ENCODE measurements around the gene TAB2.
A peak's percentile ranks its signal among the peaks of the same experiment; 100 is the strongest.

TAB2 gene

GRCh38 chr6:149397384-149397783, 79.9 kb downstream of the TAB2 start:
- H3K4me3 ChIP-seq (ENCODE audit: low read length), result no peak overlapping the region
- TF ChIP-seq CTCF (IDR thresholded peaks at IDR 0.05; ENCODE audit: insufficient read depth, low read depth, low read length, missing control alignments), result no peak
- no peak for DNase-seq (ENCODE audit: low read depth)

- no peak within 1 kb of the TSS for H3K4me3 ChIP-seq (ENCODE audit: low read length)
- no peak for DNase-seq (ENCODE audit: low read depth)
- TF ChIP-seq CTCF (IDR thresholded peaks at IDR 0.05; ENCODE audit: insufficient read depth, low read depth, low read length, missing control alignments), result no peak
These were observed 82.5 kb downstream of the TAB2 start, which contains the start of gene SUMO4 for GRCh38 chr6:149400050-149400449. SUMO4 (plus strand) TSS chr6:149400262; CDS start chr6:149400392, 130 bp downstream.

GRCh38 chr6:149403534-149403933, 86.0 kb downstream of the TAB2 start:
- peak; percentile 88 for DNase-seq (ENCODE audit: low read depth)
- no peak for TF ChIP-seq CTCF (IDR thresholded peaks at IDR 0.05; ENCODE audit: insufficient read depth, low read depth, low read length, missing control alignments)
- no peak overlapping the region for H3K4me3 ChIP-seq (ENCODE audit: low read length)

- DNase-seq (ENCODE audit: low read depth), result peak; percentile 52
- TF ChIP-seq CTCF (IDR thresholded peaks at IDR 0.05; ENCODE audit: insufficient read depth, low read depth, low read length, missing control alignments), result no peak
- H3K4me3 ChIP-seq (ENCODE audit: low read length), result no peak overlapping the region
These were observed 88.6 kb downstream of the TAB2 start for GRCh38 chr6:149405823-149406765.

GRCh38 chr6:149409617-149410016, 92.1 kb downstream of the TAB2 start:
- no peak overlapping the region for H3K4me3 ChIP-seq (ENCODE audit: low read length)
- TF ChIP-seq CTCF (IDR thresholded peaks at IDR 0.05; ENCODE audit: insufficient read depth, low read depth, low read length, missing control alignments), result no peak
- no peak for DNase-seq (ENCODE audit: low read depth)

GRCh38 chr6:149410557-149410956, 93.0 kb downstream of the TAB2 start:
- no peak for DNase-seq (ENCODE audit: low read depth)
- no peak for TF ChIP-seq CTCF (IDR thresholded peaks at IDR 0.05; ENCODE audit: insufficient read depth, low read depth, low read length, missing control alignments)
- H3K4me3 ChIP-seq (ENCODE audit: low read length), result no peak overlapping the region

Measured in epithelial cell of esophagus (primary cell).